Keratinocyte (primary cell): ENCODE measurements around the gene SLC6A1. TPM values are rescaled to one million over a fixed set of nuclear protein-coding genes. Genes with fewer than 3 reads are reported as not detected.

Experiments
- DNase-seq: peaks from one replicate; pipeline ENCODE4 v3.0.0-alpha.2; 2011; ENCODE audit warnings: low read depth, missing footprints, low spot score
- FAIRE-seq: peaks from 2 replicates; lab custom pipeline; 2011; peaks lifted over from hg19 to GRCh38; lab: Jason Lieb, UNC
- H2AFZ ChIP-seq: 2 replicates; pipeline ENCODE4 v1.6.0; 2012; ENCODE audit warnings: low read length, control low read depth, inconsistent platforms; ENCODE audit not compliant: control insufficient read depth
- H3K27ac ChIP-seq: 2 replicates; pipeline ENCODE4 v1.5.1; 2011; ENCODE audit warnings: low read length; ENCODE audit not compliant: control insufficient read depth, insufficient read depth
- H3K27me3 ChIP-seq: 3 replicates; pipeline ENCODE4 v1.6.0; 2011; ENCODE audit warnings: low read length; ENCODE audit not compliant: control insufficient read depth, insufficient read depth; ENCODE audit errors: extremely low read depth
- H3K36me3 ChIP-seq, 2 experiments: 2 replicates in 1 of 2; 3 replicates in 1 of 2; pipeline ENCODE4 v1.5.1; 2011; ENCODE audit warnings: low read length in 2 of 2, mild to moderate bottlenecking in 1 of 2; ENCODE audit not compliant: control insufficient read depth in 2 of 2, insufficient read depth in 2 of 2; ENCODE audit errors: extremely low read depth in 1 of 2
- H3K4me1 ChIP-seq: 3 replicates; pipeline ENCODE4 v1.5.1; 2011; ENCODE audit warnings: low read length; ENCODE audit not compliant: control insufficient read depth, insufficient read depth; ENCODE audit errors: extremely low read depth
- H3K4me2 ChIP-seq: 3 replicates; pipeline ENCODE4 v1.6.0; 2011; ENCODE audit warnings: low read depth, low read length; ENCODE audit not compliant: control insufficient read depth, insufficient read depth; ENCODE audit errors: extremely low read depth
- H3K4me3 ChIP-seq, 3 experiments: fragments of 200-600 bp in 1 of 3; sonication (generic) in 1 of 3; 2 replicates in 2 of 3; 3 replicates in 1 of 3; pipeline ENCODE4 v1.5.1; 2011 to 2016; ENCODE audit warnings: low read length in 3 of 3, mild to moderate bottlenecking in 3 of 3, control low read depth in 2 of 3, inconsistent platforms in 1 of 3, low read depth in 1 of 3, mixed read lengths in 1 of 3, mixed run types in 1 of 3, moderate library complexity in 1 of 3; ENCODE audit not compliant: control insufficient read depth in 2 of 3, insufficient read depth in 2 of 3; ENCODE audit errors: extremely low read depth in 1 of 3
- H3K79me2 ChIP-seq: 2 replicates; pipeline ENCODE4 v1.6.0; 2012; ENCODE audit warnings: low read length; ENCODE audit not compliant: control insufficient read depth, insufficient read depth
- H3K9ac ChIP-seq: 3 replicates; pipeline ENCODE4 v1.6.0; 2011; ENCODE audit warnings: low read length; ENCODE audit not compliant: control insufficient read depth, insufficient read depth; ENCODE audit errors: extremely low read depth
- H3K9me1 ChIP-seq: 3 replicates; pipeline ENCODE4 v1.6.0; 2011; ENCODE audit warnings: low read length; ENCODE audit not compliant: control insufficient read depth, insufficient read depth; ENCODE audit errors: extremely low read depth
- H3K9me3 ChIP-seq: 2 replicates; pipeline ENCODE4 v1.5.1; 2012; ENCODE audit warnings: low read depth, low read length; ENCODE audit not compliant: control insufficient read depth
- H4K20me1 ChIP-seq: 3 replicates; pipeline ENCODE4 v1.6.0; 2011; ENCODE audit warnings: low read length; ENCODE audit not compliant: control insufficient read depth, insufficient read depth; ENCODE audit errors: extremely low read depth
- EZH2 ChIP-seq: IDR thresholded peaks from one replicate; pipeline ENCODE4 v1.6.1; 2012; ENCODE audit warnings: inconsistent platforms, mild to moderate bottlenecking, low read length, moderate library complexity
- dilution Hi-C: fragments of 300-500 bp; cut with MboI; formaldehyde crosslinking; loops from one replicate; pipeline ENCODE4 v1.7.0; 2020; ENCODE audit warnings: low sequenced_read_pairs; ENCODE audit not compliant: extremely low pct_ligation_motif_present
- polyA plus RNA-seq, 5 experiments: library from polyadenylated mRNA; depleted of rRNA in 3 of 5; stranded (reverse) in 3 of 5; stranded (forward) in 1 of 5; unstranded in 1 of 5; fragments of >200 nt; gene quantifications; 1 replicate in 1 of 5; 2 replicates in 3 of 5; 3 replicates in 1 of 5; pipeline versions ENCODE4 v1.2.1 to v1.2.3, GENCODE V29; 2011 to 2012; ENCODE audit warnings: missing spikeins in 2 of 5, low read depth in 1 of 5, low replicate concordance in 1 of 5
- TF ChIP-seq, protein P1 (sequence below), 3 experiments: IDR thresholded peaks in 1 of 3; conservative IDR thresholded peaks in 1 of 3; optimal IDR thresholded peaks in 1 of 3; 2 replicates in 2 of 3; 3 replicates in 1 of 3; pipeline versions ENCODE3 to v1.5.1; 2011; ENCODE audit warnings: low read length in 3 of 3, mild to moderate bottlenecking in 3 of 3, moderate library complexity in 2 of 3, control low read depth in 1 of 3, inconsistent platforms in 1 of 3; ENCODE audit not compliant: insufficient read depth in 2 of 3; ENCODE audit errors: extremely low read depth in 1 of 3

Gene SLC6A1
- polyA plus RNA-seq, 1 donor (not counting 4 experiments of a cell fraction or from before 2014, with no cell fraction given): not detected

DNA sequence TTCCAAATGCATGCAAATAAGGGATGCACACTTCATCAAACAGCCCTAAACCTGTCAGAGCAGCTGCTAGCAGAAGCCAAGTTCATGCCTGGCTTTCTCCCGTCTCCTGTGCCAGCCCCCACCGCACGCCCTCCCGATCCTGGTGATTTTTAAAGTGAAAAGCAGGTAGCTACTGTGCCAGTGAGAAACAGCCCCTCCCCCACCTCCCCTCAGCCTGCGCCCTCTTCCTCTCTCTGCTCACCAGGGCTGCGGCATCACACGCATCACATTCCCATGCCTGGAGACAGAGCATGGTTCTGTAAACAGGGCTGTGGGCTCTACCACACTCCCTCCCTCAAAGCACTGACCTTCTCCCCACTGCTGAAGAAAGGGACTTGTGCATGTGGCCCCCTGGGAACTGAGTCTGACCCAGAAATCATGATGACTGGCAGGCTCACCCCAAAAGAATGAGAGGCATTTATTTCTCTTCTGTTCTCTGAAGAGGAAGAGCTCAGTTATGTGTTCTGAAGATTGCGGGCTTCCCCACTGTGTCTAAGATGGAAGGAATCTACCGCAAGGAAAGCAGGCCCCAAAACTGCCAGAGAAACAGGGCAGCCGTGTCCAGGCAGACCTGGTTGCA is 14.5 kb upstream of the SLC6A1 start:
- no peaks in the 10 kb centered on the region for H3K79me2 ChIP-seq
- no peaks in the 10 kb centered on the region for H4K20me1 ChIP-seq
- H3K9me1 ChIP-seq: no peaks in the 10 kb centered on the region
- H2AFZ ChIP-seq: no peak overlapping the region
- no peaks in the 10 kb centered on the region for H3K9me3 ChIP-seq
- H3K36me3 ChIP-seq: no peaks in the 10 kb centered on the region
- no peak overlapping the region for H3K4me3 ChIP-seq
- no peak for FAIRE-seq
- peaks cover 5% of the 10 kb centered on the region for H3K4me1 ChIP-seq
- no peak overlapping the region for H3K27ac ChIP-seq
- TF ChIP-seq, protein P1, sequence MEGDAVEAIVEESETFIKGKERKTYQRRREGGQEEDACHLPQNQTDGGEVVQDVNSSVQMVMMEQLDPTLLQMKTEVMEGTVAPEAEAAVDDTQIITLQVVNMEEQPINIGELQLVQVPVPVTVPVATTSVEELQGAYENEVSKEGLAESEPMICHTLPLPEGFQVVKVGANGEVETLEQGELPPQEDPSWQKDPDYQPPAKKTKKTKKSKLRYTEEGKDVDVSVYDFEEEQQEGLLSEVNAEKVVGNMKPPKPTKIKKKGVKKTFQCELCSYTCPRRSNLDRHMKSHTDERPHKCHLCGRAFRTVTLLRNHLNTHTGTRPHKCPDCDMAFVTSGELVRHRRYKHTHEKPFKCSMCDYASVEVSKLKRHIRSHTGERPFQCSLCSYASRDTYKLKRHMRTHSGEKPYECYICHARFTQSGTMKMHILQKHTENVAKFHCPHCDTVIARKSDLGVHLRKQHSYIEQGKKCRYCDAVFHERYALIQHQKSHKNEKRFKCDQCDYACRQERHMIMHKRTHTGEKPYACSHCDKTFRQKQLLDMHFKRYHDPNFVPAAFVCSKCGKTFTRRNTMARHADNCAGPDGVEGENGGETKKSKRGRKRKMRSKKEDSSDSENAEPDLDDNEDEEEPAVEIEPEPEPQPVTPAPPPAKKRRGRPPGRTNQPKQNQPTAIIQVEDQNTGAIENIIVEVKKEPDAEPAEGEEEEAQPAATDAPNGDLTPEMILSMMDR (optimal IDR thresholded peaks at IDR 0.05 in 1 of 3, IDR thresholded peaks at IDR 0.05 in 1 of 3, conservative IDR thresholded peaks at IDR 0.05 in 1 of 3; ENCODE audit: extremely low read depth in 1 of 3, insufficient read depth in 2 of 3, low read length in 3 of 3): no peak
- no peak for TF ChIP-seq EZH2
- dilution Hi-C loops: no loop called here
- DNase-seq: no peak
- no peak overlapping the region for H3K4me2 ChIP-seq
- peaks cover 61% of the 10 kb centered on the region for H3K27me3 ChIP-seq
- no peak overlapping the region for H3K9ac ChIP-seq

DNA sequence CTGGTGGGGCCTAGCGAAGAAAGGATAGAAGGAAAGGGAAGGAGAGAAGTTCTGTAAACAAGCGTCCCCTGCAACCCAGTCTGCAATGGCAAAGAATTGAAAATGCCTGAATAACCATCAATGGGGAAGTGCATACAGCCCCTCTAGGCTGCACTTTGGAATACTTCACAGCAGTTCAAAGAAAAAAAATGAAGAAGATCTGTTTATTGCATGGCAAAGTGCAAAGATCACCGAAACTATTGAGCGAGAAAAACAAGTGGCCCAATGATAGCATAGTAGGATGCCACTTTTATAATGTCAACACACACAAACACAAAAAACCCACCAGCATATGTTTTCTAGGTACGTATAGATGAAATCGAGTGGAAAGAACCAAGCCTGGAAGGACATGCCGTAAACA is 13.6 kb upstream of the SLC6A1 start:
- Histone ChIP-seq H3K36me3 (no peaks in the 10 kb centered on the region), H3K79me2 (no peaks in the 10 kb centered on the region), H3K4me3 (no peak overlapping the region), H4K20me1 (no peaks in the 10 kb centered on the region), H3K4me2 (no peak overlapping the region), H3K9me3 (no peaks in the 10 kb centered on the region), H2AFZ (no peak overlapping the region), H3K9me1 (no peaks in the 10 kb centered on the region), H3K27me3 (peaks cover 51% of the 10 kb centered on the region), H3K4me1 (peaks cover 8% of the 10 kb centered on the region), H3K9ac (no peak overlapping the region), H3K27ac (no peak overlapping the region)
- dilution Hi-C loops: no loop called here
- no peak for DNase-seq
- no peak for FAIRE-seq
- no peak for TF ChIP-seq EZH2
- TF ChIP-seq, protein P1 (optimal IDR thresholded peaks at IDR 0.05 in 1 of 3, IDR thresholded peaks at IDR 0.05 in 1 of 3, conservative IDR thresholded peaks at IDR 0.05 in 1 of 3; ENCODE audit: extremely low read depth in 1 of 3, insufficient read depth in 2 of 3, low read length in 3 of 3): no peak
